ENCODE results near the gene LRP2.
"Not testable (repeated sequence)": the region's sequence is repeated elsewhere in the genome, so short reads cannot be mapped to it uniquely, and the experiment has no call there.

DNA sequence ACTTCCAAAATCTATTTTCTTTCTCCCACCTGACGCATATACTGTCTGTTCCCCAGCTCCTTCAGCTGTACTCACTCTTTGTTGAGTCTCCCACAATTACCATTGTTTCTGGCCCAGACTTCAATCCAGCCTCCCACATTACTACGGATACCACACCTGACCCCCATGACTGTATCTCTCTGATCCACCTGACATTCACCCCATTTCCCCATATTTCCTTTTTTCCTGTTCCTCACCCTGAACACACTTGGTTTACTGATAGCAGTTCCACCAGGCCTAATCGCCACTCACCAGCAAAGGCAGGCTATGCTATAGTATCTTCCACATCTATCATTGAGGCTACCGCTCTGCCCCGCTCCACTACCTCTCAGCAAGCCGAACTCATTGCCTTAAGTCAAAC, 228.1 kb downstream of the LRP2 start:
- TF ChIP-seq CTCF, POLR2A, EP300, POLR2AphosphoS5 (IDR thresholded peaks at IDR 0.05): not testable (repeated sequence)

Data from suprapubic skin (tissue), 4 donors.